GM21526 (cell line): ENCODE results near the gene CHST11.
A peak's percentile ranks its signal among the peaks of the same experiment; 100 is the strongest.

ENCODE experiments used
- ATAC-seq: cut with Tn5 transposase; IDR thresholded peaks from one replicate; pipeline ENCODE4 v1.9.1; 2021; ENCODE audit warnings: moderate library complexity; ENCODE audit not compliant: unreplicated experiment, low FRiP score

The CHST11 gene

DNA sequence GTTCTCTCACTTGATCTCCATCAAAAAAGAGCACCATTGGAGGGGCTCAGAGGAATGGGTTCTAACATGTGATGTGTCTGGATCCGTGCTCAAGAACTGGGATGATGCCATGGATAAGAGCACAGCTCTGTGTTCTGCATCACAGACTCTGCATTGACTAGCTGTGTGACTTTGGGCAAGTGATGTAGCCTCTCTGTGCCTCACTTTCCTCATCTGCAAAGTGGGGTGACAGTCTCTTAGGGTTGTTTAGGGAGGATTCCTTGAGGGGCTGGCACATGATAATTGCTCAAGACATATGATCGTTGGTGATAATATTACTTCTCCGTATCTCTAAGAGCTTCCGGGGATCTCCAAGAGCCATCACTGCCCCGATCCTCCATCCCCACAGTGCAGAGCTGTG is 202.3 kb downstream of the CHST11 start:
- no peak for ATAC-seq

- no peak for ATAC-seq
Measured at GRCh38 chr12:104662203-104662602, 205.5 kb downstream of the CHST11 start.

GRCh38 chr12:104662908-104663307 is 206.2 kb downstream of the CHST11 start:
- no peak for ATAC-seq

DNA sequence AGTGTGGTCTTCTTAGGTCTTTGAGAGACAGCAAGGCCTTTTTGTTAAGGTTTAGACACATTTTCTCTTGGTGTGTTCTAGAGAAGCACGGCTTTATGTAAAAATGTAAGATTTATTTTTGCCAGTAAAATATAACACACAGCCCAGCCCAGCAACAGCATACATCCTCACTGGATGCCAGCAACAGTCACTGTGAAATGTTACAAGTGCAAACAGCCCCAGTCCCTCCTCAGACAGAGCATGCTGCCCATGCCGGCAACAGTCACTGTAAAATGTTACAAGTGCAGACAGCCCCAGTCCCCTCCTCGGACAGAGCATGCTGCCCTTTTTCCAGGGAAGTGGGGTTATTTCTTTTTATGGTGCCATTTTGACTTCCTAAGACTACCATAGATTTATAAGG is 207.6 kb downstream of the CHST11 start:
- no peak for ATAC-seq

DNA sequence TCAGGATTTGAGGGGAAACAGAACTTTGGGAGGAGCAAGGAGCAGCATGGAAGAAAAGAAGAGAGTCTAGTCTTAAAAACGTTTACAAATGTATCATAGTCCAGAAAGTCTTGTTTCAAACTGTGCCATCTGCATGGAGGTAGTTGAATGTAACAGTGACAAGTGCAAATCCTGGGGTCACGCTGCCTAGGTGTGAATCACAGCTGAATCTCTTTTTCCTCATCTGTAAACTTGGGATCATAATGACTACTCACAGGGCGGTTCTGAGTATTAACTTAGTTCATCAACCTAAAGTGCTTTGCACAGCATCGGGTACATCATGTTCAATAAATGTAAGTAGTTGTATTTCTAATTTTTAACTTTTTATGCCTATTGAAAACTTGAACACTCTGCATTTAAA is 208.5 kb downstream of the CHST11 start:
- ATAC-seq = no peak

DNA sequence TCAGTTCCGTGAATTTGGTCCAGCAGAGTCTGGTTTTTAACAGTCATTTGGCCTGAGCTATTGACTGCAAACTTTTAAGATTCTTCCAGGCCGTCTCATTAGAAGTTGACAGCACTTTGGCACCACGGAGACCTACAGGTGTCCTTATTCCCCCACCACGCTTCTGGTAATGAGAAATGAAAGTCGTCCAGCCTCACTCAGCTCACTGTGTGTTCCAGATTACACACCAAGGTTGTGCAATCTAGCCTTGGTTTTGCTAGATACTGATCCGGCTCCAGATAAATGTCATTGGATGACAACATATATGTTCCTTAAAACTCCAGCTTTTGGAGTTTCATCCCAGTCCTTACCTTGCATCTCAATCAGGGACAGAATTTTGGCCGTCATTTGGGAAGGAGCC is 210.4 kb downstream of the CHST11 start:
- ATAC-seq = no peak

GRCh38 chr12:104668274-104668718 is 211.5 kb downstream of the CHST11 start:
- no peak for ATAC-seq

DNA sequence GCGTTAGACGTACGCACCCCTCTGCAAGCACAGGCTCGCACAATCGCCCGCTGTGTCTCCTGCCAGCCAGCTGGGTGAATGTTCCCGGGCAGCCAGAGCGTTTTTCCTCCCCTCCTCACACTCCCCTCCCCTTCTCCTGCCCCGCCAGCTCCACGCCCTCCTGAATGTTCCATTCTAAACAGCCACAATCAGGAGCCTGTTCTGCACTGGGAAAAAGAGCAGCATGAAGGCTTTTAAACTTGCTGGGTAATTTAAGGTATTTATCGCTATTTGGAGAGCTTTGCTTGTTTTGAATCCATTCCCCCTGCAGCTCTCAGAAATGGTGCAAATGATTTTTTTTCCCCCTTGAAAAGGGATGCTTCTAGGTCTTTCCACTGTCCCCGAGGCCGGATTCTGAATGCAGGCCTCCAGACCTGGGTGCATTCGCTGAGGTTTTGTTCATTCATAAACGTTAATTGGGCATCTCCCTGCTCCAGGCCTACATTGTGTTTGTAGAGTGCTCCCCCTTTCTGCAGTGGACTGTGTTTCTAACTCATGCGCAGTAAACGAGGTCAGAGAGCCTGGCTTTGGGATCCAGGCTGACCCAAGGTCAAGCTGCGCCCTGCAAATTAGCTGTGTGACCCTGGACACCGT is 212.5 kb downstream of the CHST11 start:
- ATAC-seq = no peak

DNA sequence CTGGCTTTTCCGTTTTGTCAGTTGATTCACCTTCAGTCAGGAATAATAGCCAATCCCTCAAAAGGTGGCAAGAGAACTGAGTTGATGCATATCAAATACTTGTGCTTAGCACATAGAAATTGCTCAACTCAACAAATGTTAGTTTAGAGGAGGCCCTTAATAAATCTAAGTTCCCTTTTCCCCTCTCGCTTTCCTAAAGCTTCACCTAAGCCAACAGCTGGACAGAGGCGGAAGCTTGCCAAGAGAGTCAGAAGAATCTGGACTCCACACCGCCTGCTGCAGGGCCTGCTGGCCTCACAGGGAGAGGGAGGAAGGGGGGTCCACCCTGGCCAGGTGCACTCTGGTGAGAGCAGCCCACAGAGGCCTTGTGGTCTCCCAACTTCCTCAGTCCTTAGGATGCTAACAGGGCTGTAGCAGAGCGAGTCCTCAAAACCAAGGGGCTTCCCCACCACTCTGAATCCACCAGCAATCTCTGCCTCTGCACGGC is 213.1 kb downstream of the CHST11 start:
- ATAC-seq = no peak

DNA sequence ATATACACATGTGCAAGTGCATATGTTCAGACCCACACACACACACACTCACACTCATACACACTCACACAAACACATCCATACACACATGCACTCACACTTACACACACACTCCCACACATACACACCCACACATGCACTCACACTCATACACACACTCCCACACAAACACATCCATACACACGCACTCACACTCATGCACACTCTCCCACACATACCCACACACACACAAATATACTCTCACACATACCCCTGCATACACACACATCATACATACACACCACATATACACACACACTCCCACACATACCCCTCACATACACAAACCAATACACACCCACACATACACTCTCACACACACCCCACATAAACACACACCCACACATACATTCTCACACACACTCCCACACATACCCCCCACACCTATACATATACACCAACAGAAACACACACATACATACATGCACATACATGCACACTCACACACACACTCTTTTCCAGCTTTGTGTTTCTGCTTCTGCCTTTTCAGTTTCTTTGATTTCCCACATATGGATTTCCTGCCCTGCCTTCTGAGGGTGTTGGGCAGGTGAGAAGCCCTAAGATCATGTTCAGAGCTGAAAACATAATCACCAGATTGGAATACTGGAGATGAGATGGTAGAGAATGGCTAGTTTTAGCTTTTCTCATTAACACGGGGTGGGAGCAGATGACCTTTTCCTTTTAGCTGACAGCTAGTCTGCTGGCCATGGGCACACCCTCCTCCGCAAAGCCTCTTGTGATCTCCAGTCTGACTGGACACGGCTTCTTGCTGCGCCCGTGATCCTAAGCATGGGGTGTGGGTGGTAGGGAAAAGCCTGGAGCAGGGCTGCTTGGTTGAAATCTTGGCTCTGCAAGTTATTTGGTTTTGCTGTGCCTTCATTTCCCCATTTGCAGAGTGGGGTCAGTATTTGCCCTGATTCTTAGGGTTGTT is 214.0 kb downstream of the CHST11 start:
- no peak for ATAC-seq

DNA sequence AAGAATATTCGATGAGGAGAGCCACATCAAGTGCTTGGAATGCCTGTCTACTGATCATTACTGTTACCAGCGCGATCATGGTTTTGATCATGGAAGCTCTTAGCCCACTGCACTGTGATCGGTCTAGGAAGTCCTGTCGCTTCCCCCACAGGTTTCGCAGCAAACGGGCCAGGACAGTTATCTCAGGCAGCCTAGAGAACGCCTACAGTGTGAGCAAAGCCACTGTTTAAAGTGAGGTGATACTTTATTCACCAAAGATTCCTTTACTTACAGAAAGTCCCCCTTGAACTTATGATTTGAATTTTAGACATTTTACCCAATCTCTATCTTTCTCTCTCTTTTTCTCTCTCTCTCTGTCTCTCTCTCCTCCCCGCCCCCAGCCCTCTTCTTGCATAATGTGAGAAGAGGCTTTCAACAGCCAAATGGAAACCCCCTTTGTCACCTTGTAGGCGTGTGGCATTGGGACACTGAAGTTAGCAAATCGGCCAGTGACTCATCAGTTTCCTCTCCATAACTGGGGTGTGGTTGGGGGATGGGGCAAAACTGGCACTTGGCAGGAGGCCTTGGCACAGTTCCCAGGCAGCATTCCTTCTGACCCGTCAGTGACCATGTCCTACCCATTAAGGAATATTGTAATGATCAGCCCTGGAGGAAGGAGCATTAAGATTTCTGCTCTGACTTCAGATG is 214.8 kb downstream of the CHST11 start:
- peak; percentile 58 for ATAC-seq

DNA sequence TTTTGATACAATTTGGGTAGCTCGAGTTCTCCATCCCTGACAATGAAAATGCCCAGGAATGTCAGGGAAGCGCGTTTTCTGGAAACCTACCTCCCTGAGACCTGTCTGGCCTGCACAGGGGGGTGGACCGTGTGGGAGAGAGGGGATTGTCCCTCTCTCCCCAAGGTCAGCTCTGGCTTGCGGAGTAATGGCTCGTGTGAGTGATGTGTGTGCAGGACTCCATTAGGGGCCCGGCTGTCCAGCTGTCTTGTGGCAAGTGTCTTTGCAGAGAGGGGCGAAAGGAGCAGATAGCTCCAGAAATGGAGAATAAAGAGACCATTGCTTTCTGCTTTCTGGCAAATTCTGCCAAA is 215.3 kb downstream of the CHST11 start:
- no peak for ATAC-seq

DNA sequence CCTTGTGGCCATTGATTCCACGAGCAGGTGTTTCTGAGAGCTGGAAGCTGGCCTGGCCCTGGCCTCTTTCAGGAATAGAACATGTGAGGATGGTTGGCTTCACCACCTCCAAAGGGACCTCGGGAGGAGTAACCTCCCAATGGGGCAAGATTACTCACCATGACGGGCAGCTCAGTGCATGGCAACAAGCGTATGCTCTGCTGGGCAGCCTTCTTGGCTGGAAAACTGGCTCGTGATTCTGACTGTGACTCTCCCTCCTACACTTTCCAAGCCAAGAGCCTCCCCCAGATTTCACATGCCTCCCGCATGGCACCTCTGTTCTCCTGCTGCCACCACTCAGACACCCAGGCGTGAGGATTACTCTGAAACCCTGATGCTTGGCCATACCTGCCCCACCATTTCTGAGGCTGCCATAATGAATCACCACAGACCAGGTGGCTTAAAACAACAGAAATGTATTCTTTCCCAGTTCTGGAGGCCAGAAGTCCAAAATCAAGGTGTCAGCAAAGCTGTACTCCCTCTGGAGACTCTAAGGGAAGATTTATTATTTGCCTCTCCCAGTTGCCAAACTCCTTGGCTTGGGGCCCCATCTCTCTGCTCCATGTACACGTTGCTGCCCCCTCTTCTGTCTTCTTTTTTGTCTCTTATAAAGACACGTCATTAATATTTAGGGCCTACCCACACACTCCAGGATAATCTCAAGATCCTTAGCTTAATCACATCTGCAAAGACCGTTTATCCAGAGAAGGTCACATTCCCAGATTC is 215.9 kb downstream of the CHST11 start:
- ATAC-seq = no peak

GRCh38 chr12:104673294-104673693 is 216.5 kb downstream of the CHST11 start:
- ATAC-seq = no peak

- ATAC-seq = no peak
Measured at GRCh38 chr12:104673696-104674482, 217.1 kb downstream of the CHST11 start.

DNA sequence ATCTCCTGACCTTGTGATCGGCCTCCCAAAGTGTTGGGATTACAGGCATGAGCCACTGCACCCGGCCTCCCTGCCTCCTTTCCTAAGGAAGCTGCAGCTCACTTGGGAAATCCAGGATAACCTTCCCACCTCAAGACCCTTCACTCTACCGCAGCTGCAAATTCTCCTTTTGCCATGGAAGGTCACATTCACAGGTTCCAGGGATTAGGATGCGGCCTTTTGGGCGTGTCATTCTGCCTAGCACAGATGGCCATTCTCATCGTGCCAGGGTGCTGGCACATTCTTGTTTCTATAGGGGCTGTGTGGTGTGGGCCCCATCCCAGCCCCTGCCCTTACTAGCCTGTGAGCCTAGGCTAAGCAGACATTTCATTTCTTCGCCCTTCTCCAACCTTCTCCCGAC is 219.9 kb downstream of the CHST11 start:
- ATAC-seq = no peak

GRCh38 chr12:104677441-104678089 is 220.8 kb downstream of the CHST11 start:
- ATAC-seq = no peak

DNA sequence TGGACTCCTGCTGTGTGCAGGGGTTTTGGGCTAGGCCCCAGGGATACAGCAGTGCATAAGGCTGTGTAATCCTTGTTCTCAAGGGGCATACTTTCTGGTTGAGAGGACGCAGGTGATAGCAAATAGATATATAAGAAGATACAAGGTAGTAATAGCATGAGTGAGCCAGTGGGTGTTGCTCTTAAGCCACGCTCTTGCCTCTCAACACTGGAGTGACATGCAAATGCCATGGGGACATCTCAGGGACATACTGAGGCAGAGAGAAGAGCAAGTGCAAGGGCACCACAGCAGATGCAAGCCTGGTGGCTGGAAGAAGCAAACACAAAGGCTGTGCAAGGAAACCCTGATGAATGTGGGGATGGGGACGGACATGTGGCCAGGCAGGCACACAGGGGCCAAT is 223.3 kb downstream of the CHST11 start:
- no peak for ATAC-seq

- ATAC-seq = no peak
Measured at GRCh38 chr12:104680491-104680890, 223.7 kb downstream of the CHST11 start.
